Mucosa of stomach (tissue), 1 donor: Measurements from ENCODE around the gene TRERF1.

Experiments
- H3K27me3 ChIP-seq: one replicate; pipeline ENCODE4 v1.7.0; 2013; ENCODE audit warnings: mild to moderate bottlenecking, low read length; ENCODE audit not compliant: control insufficient read depth, insufficient read depth
- H3K36me3 ChIP-seq: one replicate; pipeline ENCODE4 v1.7.0; 2013; ENCODE audit warnings: low read length; ENCODE audit not compliant: control insufficient read depth, insufficient read depth
- H3K4me1 ChIP-seq: one replicate; pipeline ENCODE4 v1.7.0; 2013; ENCODE audit warnings: mild to moderate bottlenecking, low read length; ENCODE audit not compliant: control insufficient read depth, insufficient read depth
- H3K4me3 ChIP-seq: one replicate; pipeline ENCODE4 v1.7.0; 2013; ENCODE audit warnings: low read length
- H3K9ac ChIP-seq: one replicate; pipeline ENCODE4 v1.7.0; 2013; ENCODE audit warnings: mild to moderate bottlenecking, low read length, moderate library complexity
- H3K9me3 ChIP-seq: one replicate; pipeline ENCODE4 v1.7.0; 2013; ENCODE audit warnings: mild to moderate bottlenecking, low read length, moderate library complexity; ENCODE audit not compliant: control insufficient read depth
- donor health status: Pancreatic carcinoma.

The TRERF1 gene

GRCh38 chr6:42380228-42380979, 71.3 kb downstream of the TRERF1 start:
- Histone ChIP-seq H3K36me3 (no peaks in the 10 kb centered on the region), H3K9ac (no peak overlapping the region), H3K27me3 (no peaks in the 10 kb centered on the region), H3K9me3 (no peaks in the 10 kb centered on the region), H3K4me3 (no peak overlapping the region), H3K4me1 (peaks cover 22% of the 10 kb centered on the region)

- no peak overlapping the region for H3K4me3 ChIP-seq
- H3K36me3 ChIP-seq, result no peaks in the 10 kb centered on the region
- H3K9ac ChIP-seq, result no peak overlapping the region
- H3K27me3 ChIP-seq, result no peaks in the 10 kb centered on the region
- H3K9me3 ChIP-seq, result no peaks in the 10 kb centered on the region
- H3K4me1 ChIP-seq, result peaks cover 22% of the 10 kb centered on the region
These were observed 73.2 kb downstream of the TRERF1 start for GRCh38 chr6:42378536-42378935.

GRCh38 chr6:42378125-42378524, 73.6 kb downstream of the TRERF1 start:
- H3K9me3 ChIP-seq, result no peaks in the 10 kb centered on the region
- H3K9ac ChIP-seq, result no peak overlapping the region
- H3K4me1 ChIP-seq, result peaks cover 22% of the 10 kb centered on the region
- H3K36me3 ChIP-seq, result no peaks in the 10 kb centered on the region
- no peak overlapping the region for H3K4me3 ChIP-seq
- no peaks in the 10 kb centered on the region for H3K27me3 ChIP-seq

GRCh38 chr6:42375007-42375635, 76.6 kb downstream of the TRERF1 start:
- H3K9me3 ChIP-seq, result no peaks in the 10 kb centered on the region
- H3K36me3 ChIP-seq, result no peaks in the 10 kb centered on the region
- no peak overlapping the region for H3K4me3 ChIP-seq
- peaks cover 11% of the 10 kb centered on the region for H3K4me1 ChIP-seq
- H3K27me3 ChIP-seq, result no peaks in the 10 kb centered on the region
- no peak overlapping the region for H3K9ac ChIP-seq

- Histone ChIP-seq H3K9me3 (no peaks in the 10 kb centered on the region), H3K9ac (no peak overlapping the region), H3K4me1 (peaks cover 12% of the 10 kb centered on the region)
These were observed 77.6 kb downstream of the TRERF1 start for GRCh38 chr6:42374018-42374669.

GRCh38 chr6:42372699-42373098, 79.0 kb downstream of the TRERF1 start:
- Histone ChIP-seq H3K4me3 (no peak overlapping the region), H3K9ac (no peak overlapping the region), H3K27me3 (no peaks in the 10 kb centered on the region), H3K36me3 (no peaks in the 10 kb centered on the region), H3K9me3 (no peaks in the 10 kb centered on the region), H3K4me1 (peaks cover 15% of the 10 kb centered on the region)

More at GRCh38 chr6:42374018-42374669, 77.6 kb downstream of the TRERF1 start:
- no peaks in the 10 kb centered on the region for H3K27me3 ChIP-seq
- no peaks in the 10 kb centered on the region for H3K36me3 ChIP-seq
- no peak overlapping the region for H3K4me3 ChIP-seq

GRCh38 chr6:42370323-42370985, 81.3 kb downstream of the TRERF1 start:
- Histone ChIP-seq H3K36me3 (no peaks in the 10 kb centered on the region), H3K27me3 (no peaks in the 10 kb centered on the region), H3K9ac (no peak overlapping the region), H3K9me3 (no peaks in the 10 kb centered on the region), H3K4me3 (no peak overlapping the region), H3K4me1 (peaks cover 17% of the 10 kb centered on the region)

- Histone ChIP-seq H3K4me3 (no peak overlapping the region), H3K36me3 (no peaks in the 10 kb centered on the region), H3K27me3 (no peaks in the 10 kb centered on the region), H3K9ac (no peak overlapping the region), H3K4me1 (peaks cover 23% of the 10 kb centered on the region), H3K9me3 (no peaks in the 10 kb centered on the region)
These were observed 82.2 kb downstream of the TRERF1 start for GRCh38 chr6:42369568-42369967.

GRCh38 chr6:42368181-42368580, 83.5 kb downstream of the TRERF1 start:
- Histone ChIP-seq H3K4me1 (peaks cover 23% of the 10 kb centered on the region), H3K9me3 (no peaks in the 10 kb centered on the region), H3K36me3 (no peaks in the 10 kb centered on the region), H3K9ac (no peak overlapping the region), H3K4me3 (no peak overlapping the region), H3K27me3 (no peaks in the 10 kb centered on the region)

- peaks cover 23% of the 10 kb centered on the region for H3K4me1 ChIP-seq
- H3K36me3 ChIP-seq, result no peaks in the 10 kb centered on the region
- H3K9ac ChIP-seq, result no peak overlapping the region
- H3K9me3 ChIP-seq, result no peaks in the 10 kb centered on the region
- H3K27me3 ChIP-seq, result no peaks in the 10 kb centered on the region
- H3K4me3 ChIP-seq, result no peak overlapping the region
These were observed 84.2 kb downstream of the TRERF1 start for GRCh38 chr6:42367353-42368011.

GRCh38 chr6:42366999-42367352, 84.8 kb downstream of the TRERF1 start:
- no peaks in the 10 kb centered on the region for H3K27me3 ChIP-seq
- no peak overlapping the region for H3K9ac ChIP-seq
- H3K4me1 ChIP-seq, result peaks cover 23% of the 10 kb centered on the region
- H3K36me3 ChIP-seq, result no peaks in the 10 kb centered on the region
- no peaks in the 10 kb centered on the region for H3K9me3 ChIP-seq
- no peak overlapping the region for H3K4me3 ChIP-seq
